Measurements from ENCODE around the gene CYLC2.

CYLC2 gene

GRCh38 chr9:102985162-102985895, 9.8 kb upstream of the CYLC2 start:
- TF ChIP-seq CTCF (IDR thresholded peaks at IDR 0.05; ENCODE audit: low read depth, low read length): no peak
- DNase-seq (ENCODE audit: extremely low read depth, low read depth): no peak

- TF ChIP-seq CTCF (IDR thresholded peaks at IDR 0.05; ENCODE audit: low read depth, low read length): no peak
- DNase-seq (ENCODE audit: extremely low read depth, low read depth): no peak
Observed at GRCh38 chr9:102986425-102986824, 8.7 kb upstream of the CYLC2 start.

- no peak for TF ChIP-seq CTCF (IDR thresholded peaks at IDR 0.05; ENCODE audit: low read depth, low read length)
Observed at GRCh38 chr9:103003689-103004088, 8.6 kb downstream of the CYLC2 start.

DNA sequence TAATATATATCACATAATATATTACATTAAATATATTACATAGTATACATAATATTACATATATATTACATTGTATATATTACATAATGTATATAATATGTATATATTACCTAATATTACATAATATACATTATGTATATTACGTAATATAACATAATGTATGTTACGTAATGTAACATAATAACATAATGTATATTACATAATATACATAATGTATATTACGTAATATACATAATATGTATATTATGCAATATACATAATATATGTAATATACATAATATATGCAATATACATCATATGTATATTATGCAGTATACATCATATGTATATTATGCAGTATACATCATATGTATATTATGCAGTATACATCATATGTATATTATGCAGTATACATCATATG, 19.1 kb downstream of the CYLC2 start:
- DNase-seq (ENCODE audit: extremely low read depth, low read depth): no peak
- TF ChIP-seq CTCF (IDR thresholded peaks at IDR 0.05; ENCODE audit: low read depth, low read length): no peak

More at GRCh38 chr9:103003689-103004088, 8.6 kb downstream of the CYLC2 start:
- no peak for DNase-seq (ENCODE audit: extremely low read depth, low read depth)

- TF ChIP-seq CTCF (IDR thresholded peaks at IDR 0.05; ENCODE audit: low read depth, low read length): no peak
- DNase-seq (ENCODE audit: extremely low read depth, low read depth): no peak
Observed at GRCh38 chr9:103025796-103026195, 30.7 kb downstream of the CYLC2 start.

DNA sequence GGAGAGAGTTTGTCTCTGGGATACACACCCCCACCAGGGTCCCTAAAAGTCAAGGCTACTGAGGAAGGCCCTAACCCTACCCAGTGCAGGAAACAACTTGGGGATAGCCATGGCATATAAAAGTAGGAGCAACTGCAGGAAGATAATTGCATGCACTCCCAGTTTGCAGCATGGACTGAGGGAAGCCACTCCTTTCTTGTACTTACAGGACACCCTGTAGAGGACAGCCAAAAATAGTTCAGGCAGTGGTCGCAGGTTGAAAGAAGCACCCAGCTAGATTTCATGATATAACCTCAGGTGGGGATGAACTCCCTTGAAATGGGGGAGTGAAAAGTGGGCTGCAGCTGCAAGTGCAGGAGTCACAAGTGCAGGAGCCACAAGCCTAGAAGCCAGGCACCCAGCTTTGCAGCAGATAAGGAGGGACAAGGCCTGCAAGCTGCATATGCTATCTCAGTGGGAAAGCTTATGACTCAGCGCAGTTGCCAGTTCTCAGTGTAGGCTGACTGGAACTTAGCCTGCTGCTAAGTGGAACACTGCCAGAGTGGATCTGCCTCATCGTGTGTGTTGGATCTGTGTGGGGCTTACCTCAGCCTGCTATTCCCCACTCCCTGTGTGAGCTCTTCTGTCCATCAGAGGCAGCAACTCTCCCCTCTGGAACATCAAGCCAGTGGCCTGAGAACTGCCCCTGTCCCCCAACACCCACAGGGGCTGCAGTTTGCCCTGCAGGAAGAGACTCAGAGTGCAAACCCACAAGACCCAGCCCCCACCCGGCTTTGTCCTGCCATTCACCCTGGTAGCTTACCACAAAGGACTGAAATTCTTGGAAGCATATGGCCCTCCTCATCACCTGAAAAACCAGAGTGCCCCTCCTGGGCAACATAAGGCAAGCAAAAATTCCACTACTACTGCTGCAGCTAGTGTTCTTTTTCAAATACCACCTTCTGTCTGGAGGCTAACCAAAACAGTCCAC, 42.7 kb downstream of the CYLC2 start:
- no peak for TF ChIP-seq CTCF (IDR thresholded peaks at IDR 0.05; ENCODE audit: low read depth, low read length)
- no peak for DNase-seq (ENCODE audit: extremely low read depth, low read depth)

DNA sequence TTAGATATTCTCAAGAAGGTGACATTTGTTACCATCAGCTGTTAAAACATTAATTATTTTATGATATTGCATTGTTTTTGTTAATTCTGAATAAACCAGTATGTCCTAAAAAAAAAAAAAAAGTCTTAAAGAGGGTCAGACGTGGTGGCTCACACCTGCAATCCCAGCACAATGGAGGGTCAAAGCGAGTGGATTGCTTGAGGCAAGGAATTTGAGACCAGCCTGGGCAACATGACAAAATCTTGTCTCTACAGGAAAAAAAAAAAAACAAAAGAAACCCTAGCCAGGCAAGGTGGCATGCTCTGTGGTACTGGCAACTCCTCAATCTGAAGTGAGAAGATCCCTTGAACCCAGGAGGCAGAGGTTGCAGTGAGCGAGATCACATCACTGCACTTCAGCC, 46.8 kb downstream of the CYLC2 start:
- DNase-seq (ENCODE audit: extremely low read depth, low read depth): no peak
- TF ChIP-seq CTCF (IDR thresholded peaks at IDR 0.05; ENCODE audit: low read depth, low read length): no peak

Measured in AG09319 (cell line).